Activated naive CD8-positive, alpha-beta T cell treated with anti-CD3 and anti-CD28 coated beads for 36 hours (primary cell): ENCODE measurements around the gene TMEM198. TPM values are rescaled to one million over a fixed set of nuclear protein-coding genes. Genes with fewer than 3 reads are reported as not detected.

Source experiments
- DNase-seq: peaks from one replicate; pipeline ENCODE4 v3.0.0; 2021
- H3K27ac Mint-ChIP-seq: one replicate; pipeline ENCODE4 v1.8.0; 2022; ENCODE audit warnings: mild to moderate bottlenecking, moderate library complexity, mixed read lengths
- H3K27me3 Mint-ChIP-seq: one replicate; pipeline ENCODE4 v1.8.0; 2022; ENCODE audit warnings: mild to moderate bottlenecking, mixed read lengths
- H3K36me3 Mint-ChIP-seq: one replicate; pipeline ENCODE4 v1.8.0; 2021; ENCODE audit warnings: mild to moderate bottlenecking, mixed read lengths
- H3K4me1 Mint-ChIP-seq: one replicate; pipeline ENCODE4 v1.8.0; 2021; ENCODE audit warnings: mixed read lengths
- H3K4me3 Mint-ChIP-seq: one replicate; pipeline ENCODE4 v1.8.0; 2022; ENCODE audit warnings: mild to moderate bottlenecking, moderate library complexity, mixed read lengths
- H3K9me3 Mint-ChIP-seq: one replicate; pipeline ENCODE4 v1.8.0; 2022; ENCODE audit warnings: mixed read lengths
- total RNA-seq, 2 experiments: library from RNA; stranded (reverse); gene quantifications; one replicate each; pipeline ENCODE4 v1.2.3, GENCODE V29; 2021

The TMEM198 gene
- total RNA-seq, 2 experiments from 2014 or later, result 3.5 to 4.2 TPM

DNA sequence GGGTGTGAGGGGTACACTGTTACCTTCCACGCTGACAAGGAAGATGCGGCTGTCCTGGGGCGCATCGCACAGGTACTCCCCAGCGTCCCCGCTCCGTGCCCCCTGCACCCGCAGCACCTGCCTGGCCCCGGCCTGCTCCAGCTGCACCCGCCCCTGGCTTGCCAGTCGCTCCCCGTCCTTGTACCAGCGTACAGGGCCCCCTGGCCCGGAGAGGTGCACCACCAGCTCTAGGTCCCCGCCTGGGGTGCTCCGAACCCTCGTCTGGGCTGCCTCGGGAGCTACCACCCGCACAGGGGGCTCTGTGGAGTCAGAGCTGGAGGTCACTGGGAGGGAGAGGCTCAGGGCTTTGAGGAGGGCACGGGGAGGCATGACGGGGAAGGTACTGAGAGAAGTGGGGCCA, 13.5 kb downstream of the TMEM198 start:
- Mint-ChIP-seq H3K27me3 (peaks cover 24% of the 10 kb centered on the region), H3K4me3 (no peak overlapping the region), H3K4me1 (peaks cover 2% of the 10 kb centered on the region), H3K27ac (no peak overlapping the region), H3K36me3 (no peaks in the 10 kb centered on the region), H3K9me3 (no peaks in the 10 kb centered on the region)
- no peak for DNase-seq

DNA sequence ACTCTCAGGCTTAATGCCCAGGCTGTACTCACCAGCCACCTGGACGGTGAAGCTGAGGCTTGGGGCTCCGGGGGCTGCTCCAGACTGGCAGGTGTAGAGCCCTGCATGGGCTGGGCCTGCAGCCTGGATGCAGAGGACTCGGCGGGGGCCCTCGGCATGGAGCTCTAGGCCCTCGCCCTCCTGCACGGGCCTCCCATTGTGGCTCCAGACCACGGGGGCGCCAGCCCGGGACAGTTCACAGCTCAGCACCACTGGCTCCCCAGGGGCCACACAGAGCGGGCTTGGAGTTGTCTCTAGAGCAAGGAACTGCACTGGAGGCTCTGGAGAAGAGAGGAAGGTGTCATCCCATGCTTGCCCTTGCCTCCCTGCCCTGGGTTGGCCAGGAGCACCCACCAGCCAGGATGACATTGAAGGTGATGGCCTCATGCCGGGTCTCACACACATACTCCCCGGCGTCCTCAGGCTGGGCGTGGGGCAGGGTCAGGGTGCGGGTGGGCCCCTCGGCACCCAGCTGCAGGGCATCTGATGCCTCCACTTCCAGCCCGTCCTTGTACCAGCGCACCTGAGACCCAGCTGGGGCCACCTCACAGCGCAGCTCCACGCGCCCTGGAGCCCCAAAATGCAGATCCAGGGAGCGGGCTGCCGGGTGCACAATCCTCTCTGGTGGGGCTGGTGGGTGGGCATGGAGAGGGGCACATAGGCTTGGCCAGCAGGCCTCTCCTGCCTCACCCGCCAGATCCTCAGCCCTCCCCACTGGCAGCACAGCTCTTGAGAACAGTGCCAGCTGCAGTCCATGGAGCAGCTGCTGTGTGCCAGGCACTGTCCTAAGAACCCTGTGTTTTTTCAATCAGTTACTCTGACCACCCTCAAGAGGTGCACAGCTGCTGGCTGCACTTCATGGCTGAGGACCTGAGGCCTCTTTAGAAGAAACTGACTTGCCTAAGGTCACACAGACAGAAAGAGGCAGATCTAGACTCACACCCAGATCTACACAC, 14.3 kb downstream of the TMEM198 start:
- Mint-ChIP-seq H3K36me3 (no peaks in the 10 kb centered on the region), H3K4me1 (peaks cover 2% of the 10 kb centered on the region), H3K27ac (no peak overlapping the region), H3K27me3 (peaks cover 30% of the 10 kb centered on the region), H3K4me3 (no peak overlapping the region), H3K9me3 (no peaks in the 10 kb centered on the region)
- no peak for DNase-seq

DNA sequence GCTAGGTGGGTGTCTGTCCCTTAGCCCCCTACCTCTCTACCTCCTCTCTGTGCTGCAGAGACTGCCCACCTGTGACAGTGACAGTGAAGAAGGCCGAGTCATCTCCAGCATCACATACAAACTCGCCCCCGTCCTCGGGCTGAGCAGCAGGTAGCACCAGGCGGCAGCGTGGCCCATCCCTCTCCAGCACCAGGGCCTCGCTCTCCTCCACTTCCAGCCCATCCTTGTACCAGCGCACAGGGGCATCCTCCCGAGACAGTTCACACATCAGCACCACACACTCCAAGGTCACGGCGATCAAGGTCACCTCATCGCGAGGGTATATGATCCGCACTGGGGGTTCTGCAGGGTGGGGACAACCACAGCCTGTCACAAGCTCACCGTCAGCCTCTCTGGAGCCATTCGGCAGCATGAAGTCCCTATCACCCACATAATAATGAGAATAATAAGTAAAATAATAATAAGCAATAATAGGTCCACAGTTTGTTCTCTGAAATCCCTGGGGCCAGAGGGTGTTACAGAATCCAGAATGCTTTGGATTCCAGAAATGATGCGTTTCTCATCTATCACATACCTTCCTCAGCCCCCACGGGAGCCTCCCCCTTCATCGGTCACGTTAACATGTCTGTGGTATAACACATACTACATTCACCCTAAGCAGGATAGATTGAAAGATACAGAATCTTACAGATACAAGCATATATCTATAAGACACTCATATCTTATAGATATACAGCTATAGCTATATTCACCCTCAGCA, 15.5 kb downstream of the TMEM198 start:
- Mint-ChIP-seq H3K27ac (no peak overlapping the region), H3K36me3 (no peaks in the 10 kb centered on the region), H3K4me3 (no peak overlapping the region), H3K27me3 (peaks cover 17% of the 10 kb centered on the region), H3K4me1 (no peaks in the 10 kb centered on the region), H3K9me3 (no peaks in the 10 kb centered on the region)
- no peak for DNase-seq

DNA sequence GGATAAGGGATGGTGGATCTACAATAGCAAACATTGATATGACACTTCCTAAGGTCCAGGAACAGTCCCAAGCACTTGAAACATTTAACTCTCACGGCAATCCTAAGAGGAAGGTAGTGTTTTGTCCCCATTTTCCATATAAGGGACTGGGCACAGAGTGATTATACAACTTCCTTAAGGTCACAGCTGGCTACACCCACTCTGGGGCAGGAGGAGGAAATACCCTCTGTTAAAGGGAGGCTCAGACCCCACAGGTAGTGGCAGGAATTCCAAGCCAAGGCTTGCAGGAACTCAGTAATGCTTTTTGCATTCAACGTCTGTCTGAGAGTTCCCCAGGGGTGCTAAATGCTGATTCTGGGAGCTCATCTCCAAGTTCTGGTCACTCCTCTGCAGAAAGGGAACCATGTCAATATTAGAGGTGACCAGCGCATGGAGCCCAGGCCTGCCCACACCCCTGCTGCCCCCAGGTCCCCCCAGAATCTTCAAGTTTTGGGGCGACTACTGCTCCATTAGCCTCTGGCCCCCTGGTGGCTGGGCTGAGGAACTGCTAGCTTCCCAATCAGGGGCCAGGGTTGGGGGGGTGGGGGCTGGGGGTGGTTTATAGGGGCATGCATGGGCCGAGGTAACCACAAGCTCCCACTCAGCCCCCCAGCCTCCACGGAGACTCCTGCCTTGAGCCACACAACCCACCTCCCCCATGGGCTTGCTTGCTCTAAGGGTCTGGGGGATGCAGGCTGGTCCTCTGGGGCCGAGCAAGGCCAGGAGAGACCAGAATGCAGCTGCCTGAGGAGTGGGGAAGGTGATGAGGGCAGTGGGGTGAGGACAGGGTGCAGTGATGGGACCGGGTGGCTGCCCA, 16.4 kb downstream of the TMEM198 start:
- no peak overlapping the region for H3K4me3 Mint-ChIP-seq
- H3K27me3 Mint-ChIP-seq, result peaks cover 8% of the 10 kb centered on the region
- DNase-seq, result no peak
- no peak overlapping the region for H3K27ac Mint-ChIP-seq
- H3K9me3 Mint-ChIP-seq, result no peaks in the 10 kb centered on the region
- no peaks in the 10 kb centered on the region for H3K36me3 Mint-ChIP-seq
- H3K4me1 Mint-ChIP-seq, result no peaks in the 10 kb centered on the region

DNA sequence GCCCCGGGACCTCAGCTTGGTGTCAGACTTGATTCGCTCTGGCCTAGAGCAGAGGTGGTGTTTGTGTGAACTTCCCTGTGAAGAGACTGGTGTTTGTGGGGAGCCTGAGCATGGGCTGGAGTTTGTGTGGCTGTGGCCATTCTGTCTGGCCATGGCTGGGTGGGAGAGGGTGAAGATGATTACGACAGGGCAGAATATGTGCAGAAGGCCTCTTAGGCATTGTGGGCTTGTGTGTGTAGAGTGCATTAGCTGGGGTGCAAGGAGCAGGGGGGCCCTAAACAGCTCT, 17.0 kb downstream of the TMEM198 start:
- Mint-ChIP-seq H3K36me3 (no peaks in the 10 kb centered on the region), H3K27me3 (peaks cover 7% of the 10 kb centered on the region), H3K4me1 (no peaks in the 10 kb centered on the region), H3K27ac (no peak overlapping the region), H3K9me3 (no peaks in the 10 kb centered on the region), H3K4me3 (no peak overlapping the region)
- no peak for DNase-seq

DNA sequence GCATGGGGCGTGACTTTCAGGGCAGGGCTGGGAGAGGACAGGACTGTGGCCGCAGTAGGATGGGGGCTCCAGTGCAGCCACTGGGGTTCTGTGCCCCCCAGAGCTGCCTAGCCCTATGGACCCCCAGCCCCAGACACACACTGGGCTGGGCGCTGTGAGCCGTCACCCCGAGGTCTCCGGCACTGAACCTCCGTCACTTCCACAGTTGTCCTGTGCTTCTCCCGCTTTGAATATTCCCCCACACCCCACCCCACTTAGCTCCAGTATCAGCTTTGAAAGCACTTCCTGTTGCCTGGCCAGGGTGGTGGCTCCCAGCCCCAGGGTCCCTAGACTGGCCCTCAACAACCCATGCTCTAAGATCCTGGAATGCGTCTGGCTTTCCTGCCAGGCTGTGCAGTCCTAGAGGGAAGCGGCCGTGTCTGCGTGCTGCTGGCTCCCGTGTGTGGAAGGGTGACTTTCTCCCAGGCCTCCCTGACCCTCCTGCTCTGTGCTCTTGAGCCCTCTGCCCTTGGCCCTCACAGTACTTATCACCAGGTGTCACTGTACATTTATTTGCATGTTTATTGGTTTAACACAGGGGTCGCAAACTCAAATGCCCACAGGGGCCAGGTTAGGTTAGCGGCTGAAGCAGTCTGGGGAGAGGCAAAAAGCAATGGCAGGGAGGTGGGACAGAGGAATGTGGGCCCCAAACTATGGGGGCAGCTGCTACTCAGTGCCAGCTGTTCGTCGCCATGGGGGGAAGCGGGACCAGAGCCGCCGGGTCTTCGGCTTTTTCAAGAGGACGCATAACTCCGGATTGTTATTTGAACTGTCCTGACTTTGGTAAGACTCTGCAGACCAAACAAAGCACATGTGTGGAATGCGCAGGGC, 17.6 kb downstream of the TMEM198 start:
- Mint-ChIP-seq H3K27me3 (peaks cover 12% of the 10 kb centered on the region), H3K9me3 (no peaks in the 10 kb centered on the region), H3K36me3 (no peaks in the 10 kb centered on the region), H3K27ac (no peak overlapping the region), H3K4me3 (no peak overlapping the region), H3K4me1 (no peaks in the 10 kb centered on the region)
- DNase-seq, result no peak

DNA sequence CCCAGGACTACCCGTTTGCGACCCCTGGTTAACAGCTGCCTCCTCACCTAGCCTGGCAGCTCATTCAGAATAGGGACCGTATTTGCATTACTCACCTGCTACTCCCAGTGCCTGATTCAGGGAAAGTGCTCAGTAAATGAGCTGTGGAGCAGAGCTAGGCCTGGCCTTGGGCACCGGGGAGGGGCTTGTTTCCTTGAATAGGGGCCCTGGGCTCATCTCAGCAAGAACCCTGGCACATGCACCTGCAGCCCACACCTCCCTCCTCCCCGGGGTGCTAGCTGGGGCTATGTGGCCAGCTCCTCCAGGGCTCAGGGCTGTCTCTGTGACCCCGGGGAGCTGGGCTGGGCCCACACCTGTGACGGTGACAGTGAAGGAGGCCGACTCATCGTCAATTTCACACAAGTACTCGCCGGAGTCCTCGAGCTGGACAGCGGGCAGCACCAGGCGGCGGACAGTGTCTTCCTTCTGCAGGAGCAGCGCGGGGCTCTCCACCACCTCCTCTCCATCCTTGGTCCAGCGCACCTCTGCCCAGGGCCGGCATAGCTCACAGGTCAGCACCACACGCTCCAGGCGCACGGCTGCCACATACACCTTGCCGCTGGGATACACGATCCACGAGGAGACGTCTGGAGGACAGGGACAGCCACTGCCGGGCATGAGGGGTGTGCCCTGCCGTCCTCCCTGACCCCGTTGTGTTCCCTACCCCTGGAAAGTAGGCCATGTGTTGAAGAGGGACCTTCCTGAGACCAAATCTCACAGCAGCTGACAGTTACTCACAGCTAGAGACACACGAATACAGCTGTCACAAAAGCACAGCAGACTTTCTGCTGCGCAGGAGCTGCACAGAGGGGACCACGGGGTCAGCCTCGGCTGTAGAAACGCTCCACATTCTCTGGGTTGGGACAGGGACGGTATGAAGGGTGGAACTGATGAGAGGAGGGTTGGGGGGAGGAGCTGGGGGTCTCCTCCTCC, 18.5 kb downstream of the TMEM198 start:
- no peaks in the 10 kb centered on the region for H3K9me3 Mint-ChIP-seq
- no peaks in the 10 kb centered on the region for H3K4me1 Mint-ChIP-seq
- no peak overlapping the region for H3K27ac Mint-ChIP-seq
- no peak for DNase-seq
- no peaks in the 10 kb centered on the region for H3K36me3 Mint-ChIP-seq
- peaks cover 13% of the 10 kb centered on the region for H3K27me3 Mint-ChIP-seq
- H3K4me3 Mint-ChIP-seq, result no peak overlapping the region

DNA sequence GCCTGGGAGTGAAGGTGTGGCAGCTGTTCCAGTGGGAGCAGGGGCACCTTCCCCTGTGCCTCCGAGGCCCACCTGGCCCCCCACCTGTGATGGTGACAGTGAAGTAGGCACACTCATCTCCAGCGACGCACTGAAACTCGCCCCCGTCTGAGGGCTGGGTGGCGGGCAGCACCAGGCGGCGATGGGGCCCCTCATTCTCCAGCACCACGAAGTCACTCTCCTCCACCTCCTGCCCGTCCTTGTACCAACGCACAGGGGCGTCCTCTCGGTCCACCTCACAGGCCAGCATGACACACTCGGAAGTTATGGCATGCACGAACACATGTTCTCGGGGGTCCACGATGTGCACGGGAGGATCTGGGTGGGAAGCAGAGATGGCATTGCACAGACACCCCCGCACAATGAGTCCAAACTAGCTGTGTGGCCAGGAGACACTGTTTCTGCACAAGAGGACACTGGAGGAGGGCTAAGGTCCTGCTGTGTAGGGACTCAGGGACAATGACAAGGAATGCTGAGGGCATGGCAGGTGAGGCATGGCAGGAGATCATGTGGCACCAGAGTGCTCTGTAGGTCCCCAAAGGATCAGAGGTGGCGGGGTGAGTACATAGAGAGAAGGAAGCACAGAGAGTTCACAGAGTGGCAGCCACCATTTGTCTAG, 19.6 kb downstream of the TMEM198 start:
- Mint-ChIP-seq H3K27ac (no peak overlapping the region), H3K36me3 (no peaks in the 10 kb centered on the region), H3K27me3 (peaks cover 18% of the 10 kb centered on the region), H3K4me3 (no peak overlapping the region), H3K9me3 (no peaks in the 10 kb centered on the region), H3K4me1 (no peaks in the 10 kb centered on the region)
- no peak for DNase-seq

DNA sequence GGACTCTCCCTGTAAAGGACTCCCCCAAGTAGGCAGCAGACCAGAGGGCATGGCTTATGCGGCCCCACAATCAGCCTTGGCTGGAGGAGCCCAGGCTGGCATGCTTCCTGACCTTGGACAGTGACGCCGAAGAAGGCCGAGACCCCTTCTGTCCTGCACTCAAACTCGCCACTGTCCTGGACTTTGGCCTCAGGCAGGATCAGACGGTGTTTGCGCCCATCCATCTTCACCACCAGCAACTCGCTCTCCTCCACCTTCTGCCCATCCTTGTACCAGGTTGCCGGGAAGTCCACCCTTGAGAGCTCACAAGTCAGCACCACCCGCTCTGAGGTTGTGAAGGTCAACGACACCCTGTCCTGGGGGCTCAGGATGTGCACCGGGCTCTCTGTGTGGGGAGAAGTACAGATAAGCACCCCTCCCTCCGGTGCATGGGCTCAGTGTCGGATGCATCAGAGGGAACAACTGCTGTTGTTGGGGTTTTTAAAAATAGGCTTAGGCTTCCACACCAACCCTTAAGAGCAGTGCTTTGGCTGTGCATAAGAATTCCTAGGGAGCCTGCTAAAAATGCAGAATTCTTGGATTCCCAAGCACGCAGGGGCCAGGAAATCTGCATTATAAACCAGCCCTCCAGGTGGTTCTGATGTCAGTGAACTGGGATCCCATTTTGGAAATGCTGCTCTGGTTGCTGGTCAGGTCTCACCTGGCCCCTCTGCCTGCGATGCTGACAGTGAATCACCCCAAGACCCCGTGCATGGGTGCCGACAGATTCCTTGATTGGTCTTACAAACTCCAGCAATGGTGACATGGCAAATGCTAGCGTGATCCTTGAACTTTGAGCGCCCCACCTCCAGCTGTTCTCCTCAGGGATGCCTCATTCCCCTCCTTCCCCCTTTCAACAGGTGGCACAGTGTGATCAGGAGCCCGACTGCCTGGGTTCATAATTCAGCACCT, 21.6 kb downstream of the TMEM198 start:
- Mint-ChIP-seq H3K4me3 (no peak overlapping the region), H3K9me3 (no peaks in the 10 kb centered on the region), H3K27ac (no peak overlapping the region), H3K27me3 (peaks cover 32% of the 10 kb centered on the region), H3K36me3 (no peaks in the 10 kb centered on the region), H3K4me1 (no peaks in the 10 kb centered on the region)
- DNase-seq, result no peak

DNA sequence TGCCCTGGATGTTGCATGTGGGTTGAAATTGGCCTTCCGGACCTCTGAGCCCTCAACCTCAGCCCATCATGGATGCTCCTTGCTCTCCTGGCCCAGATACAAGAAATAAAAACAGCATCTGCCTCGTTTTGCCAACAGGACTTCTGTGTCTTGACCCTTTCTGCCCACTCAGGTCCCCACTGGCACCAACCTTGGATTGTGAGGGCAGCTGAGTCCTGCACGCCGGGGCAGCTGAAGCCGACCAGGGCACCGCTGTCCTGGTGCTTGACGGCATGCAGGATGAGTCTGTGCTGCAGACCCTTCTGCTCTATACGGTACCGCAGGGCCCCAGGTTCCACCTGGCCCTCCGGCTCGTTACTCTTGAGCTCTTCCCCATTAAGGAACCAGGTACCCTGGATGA, 22.8 kb downstream of the TMEM198 start:
- Mint-ChIP-seq H3K9me3 (no peaks in the 10 kb centered on the region), H3K27ac (no peak overlapping the region), H3K27me3 (peaks cover 33% of the 10 kb centered on the region), H3K4me3 (no peak overlapping the region), H3K36me3 (no peaks in the 10 kb centered on the region), H3K4me1 (no peaks in the 10 kb centered on the region)
- DNase-seq, result no peak

DNA sequence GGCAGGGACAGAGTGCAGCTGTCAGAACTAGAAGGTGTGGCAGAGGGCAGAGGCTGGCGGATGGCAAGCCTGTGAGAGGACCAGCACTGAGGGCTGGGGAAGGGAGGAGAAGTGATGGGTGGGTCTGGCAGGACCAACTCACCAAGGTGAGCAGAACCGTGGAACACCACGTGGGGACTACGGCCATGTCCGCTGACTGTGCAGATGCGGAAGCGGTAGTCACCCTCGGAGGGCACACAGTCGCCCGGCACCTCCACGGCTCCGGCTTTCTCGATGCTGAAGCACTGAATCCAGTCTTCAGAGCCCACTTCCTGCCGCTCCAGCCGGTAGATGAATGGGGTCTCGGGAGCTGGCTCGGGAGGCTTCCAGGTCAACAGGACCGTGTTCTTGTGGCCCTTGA, 23.3 kb downstream of the TMEM198 start:
- Mint-ChIP-seq H3K27ac (no peak overlapping the region), H3K36me3 (no peaks in the 10 kb centered on the region)

DNA sequence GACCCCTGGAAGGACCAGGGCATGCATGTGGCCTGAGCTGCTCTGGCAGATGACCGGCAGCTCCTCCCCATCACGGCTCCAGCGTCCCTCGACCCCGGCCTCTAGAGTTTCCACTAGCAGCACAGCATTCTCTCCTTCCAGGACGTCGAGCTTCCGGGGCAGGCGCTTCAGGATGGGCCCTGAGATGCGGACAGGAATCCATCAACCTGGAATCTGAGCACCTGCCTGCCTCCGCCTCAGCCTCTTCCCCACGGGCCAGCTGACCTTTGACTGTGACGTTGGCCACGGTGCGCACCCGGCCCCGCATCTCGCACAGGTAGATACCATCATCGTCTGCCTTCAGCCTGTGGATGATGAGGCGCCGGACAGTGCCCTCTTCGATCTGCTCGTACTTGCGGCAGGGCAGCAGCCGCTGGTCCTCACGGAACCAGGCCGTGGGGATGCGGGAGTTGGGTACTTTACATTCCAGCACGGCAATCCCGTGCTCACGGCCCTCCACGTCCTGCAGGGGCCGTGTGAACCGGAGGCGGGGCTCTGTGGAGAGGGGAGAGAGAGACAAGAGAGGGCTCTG, 24.0 kb downstream of the TMEM198 start:
- DNase-seq, result no peak
- no peak overlapping the region for H3K27ac Mint-ChIP-seq
- no peaks in the 10 kb centered on the region for H3K4me1 Mint-ChIP-seq
- peaks cover 35% of the 10 kb centered on the region for H3K27me3 Mint-ChIP-seq
- H3K4me3 Mint-ChIP-seq, result no peak overlapping the region
- no peaks in the 10 kb centered on the region for H3K36me3 Mint-ChIP-seq
- no peaks in the 10 kb centered on the region for H3K9me3 Mint-ChIP-seq

More for the DNA sequence above, 23.3 kb downstream of the TMEM198 start:
- Mint-ChIP-seq H3K9me3 (no peaks in the 10 kb centered on the region), H3K4me1 (no peaks in the 10 kb centered on the region), H3K4me3 (no peak overlapping the region), H3K27me3 (peaks cover 38% of the 10 kb centered on the region)
- DNase-seq, result no peak
